DOHH2 (cell line): ENCODE results near the gene MRPS18B.

ENCODE experiments used
- H3F3A ChIP-seq: fragments of 200-600 bp; sonication (generic), shearing (Covaris generic); 2 replicates; pipeline ENCODE4 v1.6.0; 2016; ENCODE audit warnings: antibody characterized with exemption, mild to moderate bottlenecking; ENCODE audit not compliant: control insufficient read depth, insufficient read depth
- H3K27ac ChIP-seq: fragments of 200-600 bp; sonication (generic); 2 replicates; pipeline ENCODE4 v1.5.1; 2014; ENCODE audit warnings: low read depth, mild to moderate bottlenecking, low read length, moderate library complexity
- H3K27me3 ChIP-seq: fragments of 200-600 bp; sonication (generic); 2 replicates; pipeline ENCODE4 v1.6.1; 2014; ENCODE audit warnings: mild to moderate bottlenecking, low read length, mixed read lengths; ENCODE audit not compliant: control insufficient read depth
- H3K36me3 ChIP-seq: fragments of 200-600 bp; sonication (generic); 2 replicates; pipeline ENCODE4 v1.6.1; 2014; ENCODE audit warnings: mild to moderate bottlenecking, low read length, moderate library complexity, mixed read lengths; ENCODE audit not compliant: control insufficient read depth
- H3K4me1 ChIP-seq: fragments of 200-600 bp; sonication (generic); 2 replicates; pipeline ENCODE4 v1.6.1; 2014; ENCODE audit warnings: mild to moderate bottlenecking, low read length, mixed read lengths; ENCODE audit not compliant: control insufficient read depth
- H3K4me2 ChIP-seq: fragments of 200-600 bp; sonication (generic); 2 replicates; pipeline ENCODE4 v1.6.0; 2014; ENCODE audit warnings: mild to moderate bottlenecking, low read length, moderate library complexity
- H3K4me3 ChIP-seq: fragments of 200-600 bp; sonication (generic); 2 replicates; pipeline ENCODE4 v1.5.1; 2014; ENCODE audit warnings: mild to moderate bottlenecking, low read length, mixed read lengths
- H3K79me2 ChIP-seq: fragments of 200-600 bp; sonication (generic); 2 replicates; pipeline ENCODE4 v1.6.1; 2014; ENCODE audit warnings: mild to moderate bottlenecking, low read length, mixed read lengths; ENCODE audit not compliant: control insufficient read depth
- H3K9me2 ChIP-seq: fragments of 200-600 bp; sonication (generic); replicated peaks from 2 replicates; pipeline ENCODE4 v1.6.1; 2014; ENCODE audit warnings: mild to moderate bottlenecking, low read length, mixed read lengths; ENCODE audit not compliant: control insufficient read depth
- H3K9me3 ChIP-seq: fragments of 200-600 bp; sonication (generic); 2 replicates; pipeline ENCODE4 v1.6.1; 2014; ENCODE audit warnings: antibody characterized with exemption, low read length, mixed read lengths; ENCODE audit not compliant: control insufficient read depth, insufficient read depth
- H4K20me1 ChIP-seq: fragments of 200-600 bp; sonication (generic); 2 replicates; pipeline ENCODE4 v1.6.0; 2014; ENCODE audit warnings: low read depth, mild to moderate bottlenecking, antibody characterized with exemption, low read length, moderate library complexity; ENCODE audit not compliant: control insufficient read depth, insufficient read depth
- EZH2phosphoT487 ChIP-seq: fragments of 200-600 bp; sonication (generic); IDR thresholded peaks from 2 replicates; pipeline ENCODE4 v1.6.1; 2017; ENCODE audit warnings: borderline replicate concordance, mild to moderate bottlenecking, antibody characterized with exemption, low read length, moderate library complexity, mixed read lengths
- TF ChIP-seq, protein P1 (sequence below): fragments of 200-600 bp; sonication (generic); IDR thresholded peaks from one replicate; pipeline ENCODE4 v1.5.1; 2014; ENCODE audit warnings: antibody characterized with exemption, mild to moderate bottlenecking, low read depth, low read length; ENCODE audit not compliant: poor library complexity, severe bottlenecking

MRPS18B gene

DNA sequence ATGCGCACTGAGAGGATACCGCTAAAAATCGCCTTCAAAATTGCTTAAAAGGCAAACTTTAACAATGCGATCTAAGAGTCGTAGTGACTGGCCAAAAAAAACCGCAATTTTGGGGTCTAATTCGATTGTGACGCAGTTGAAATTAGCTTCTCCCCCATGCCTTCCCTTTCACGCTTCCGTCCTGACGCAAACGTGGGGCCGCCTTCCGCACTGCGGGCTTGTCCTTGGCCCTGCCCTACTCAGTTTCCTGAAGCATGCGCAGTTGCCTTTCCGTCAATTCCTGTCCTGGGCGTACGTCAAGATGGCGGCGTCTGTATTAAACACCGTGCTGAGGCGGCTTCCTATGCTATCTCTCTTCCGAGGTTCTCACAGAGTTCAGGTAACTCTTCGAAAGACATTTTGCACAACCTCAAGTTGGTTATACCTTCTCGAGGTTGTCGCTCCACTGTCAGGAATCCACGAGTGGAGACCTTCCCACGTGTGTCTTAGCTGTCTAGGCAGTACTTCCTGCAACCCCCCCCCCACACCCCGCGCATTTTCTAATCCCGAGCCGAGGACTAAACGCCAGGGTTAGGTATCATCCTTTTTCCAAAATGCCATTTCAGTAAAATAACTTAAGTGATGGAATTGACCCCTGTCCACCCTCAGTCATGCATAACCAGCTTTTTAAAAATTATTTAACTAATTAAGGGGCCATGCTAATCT, at the start of gene MRPS18B:
TSS of gene MRPS18B (plus strand) at position 276 of the 705 bp plus-strand sequence. CDS start at position 302, 26 bp downstream.
- peaks cover 30% of the 10 kb centered on the region for H3F3A ChIP-seq
- peak within 1 kb of the TSS; percentile 89 for H3K27ac ChIP-seq
- TF ChIP-seq, protein P1, sequence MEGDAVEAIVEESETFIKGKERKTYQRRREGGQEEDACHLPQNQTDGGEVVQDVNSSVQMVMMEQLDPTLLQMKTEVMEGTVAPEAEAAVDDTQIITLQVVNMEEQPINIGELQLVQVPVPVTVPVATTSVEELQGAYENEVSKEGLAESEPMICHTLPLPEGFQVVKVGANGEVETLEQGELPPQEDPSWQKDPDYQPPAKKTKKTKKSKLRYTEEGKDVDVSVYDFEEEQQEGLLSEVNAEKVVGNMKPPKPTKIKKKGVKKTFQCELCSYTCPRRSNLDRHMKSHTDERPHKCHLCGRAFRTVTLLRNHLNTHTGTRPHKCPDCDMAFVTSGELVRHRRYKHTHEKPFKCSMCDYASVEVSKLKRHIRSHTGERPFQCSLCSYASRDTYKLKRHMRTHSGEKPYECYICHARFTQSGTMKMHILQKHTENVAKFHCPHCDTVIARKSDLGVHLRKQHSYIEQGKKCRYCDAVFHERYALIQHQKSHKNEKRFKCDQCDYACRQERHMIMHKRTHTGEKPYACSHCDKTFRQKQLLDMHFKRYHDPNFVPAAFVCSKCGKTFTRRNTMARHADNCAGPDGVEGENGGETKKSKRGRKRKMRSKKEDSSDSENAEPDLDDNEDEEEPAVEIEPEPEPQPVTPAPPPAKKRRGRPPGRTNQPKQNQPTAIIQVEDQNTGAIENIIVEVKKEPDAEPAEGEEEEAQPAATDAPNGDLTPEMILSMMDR: no peak
- no peak for TF ChIP-seq EZH2phosphoT487
- peaks cover 33% of the 10 kb centered on the region for H3K4me1 ChIP-seq
- H3K36me3 ChIP-seq: peaks cover 80% of the 10 kb centered on the region
- peaks cover 71% of the 10 kb centered on the region for H3K79me2 ChIP-seq
- peak within 1 kb of the TSS; percentile 96 for H3K4me2 ChIP-seq
- H3K4me3 ChIP-seq: peak within 1 kb of the TSS; percentile 83
- H3K27me3 ChIP-seq: no peaks in the 10 kb centered on the region
- H4K20me1 ChIP-seq: peaks cover 23% of the 10 kb centered on the region
- no peaks in the 10 kb centered on the region for H3K9me3 ChIP-seq
- H3K9me2 ChIP-seq: no peaks in the 10 kb centered on the region

DNA sequence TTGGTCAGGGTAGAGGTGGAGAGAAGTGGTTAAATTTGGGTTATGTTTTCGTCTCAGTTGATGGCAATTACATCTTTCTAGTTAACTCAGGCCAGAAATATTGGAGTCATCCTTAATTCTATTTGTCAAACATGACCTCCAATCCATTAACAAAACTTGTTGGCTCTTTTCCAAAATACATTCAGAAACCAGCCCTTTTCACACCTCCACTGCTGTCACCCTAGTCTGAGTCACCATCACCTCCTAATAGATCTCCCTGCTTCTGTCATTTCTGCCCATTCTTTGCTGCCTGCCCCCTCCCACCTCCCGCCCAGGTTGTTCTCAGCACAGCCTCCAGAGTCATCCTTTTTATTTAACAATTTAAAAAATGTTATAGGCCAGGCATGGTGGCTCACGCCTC, 49.4 kb upstream of the MRPS18B start:
- Histone ChIP-seq H3K4me1 (peaks cover 28% of the 10 kb centered on the region), H3K27ac (no peak overlapping the region), H3K36me3 (peaks cover 14% of the 10 kb centered on the region), H3K27me3 (no peaks in the 10 kb centered on the region), H4K20me1 (peaks cover 14% of the 10 kb centered on the region; the same call in 1 of the 2 replicates), H3K9me2 (no peaks in the 10 kb centered on the region), H3K79me2 (peaks cover 23% of the 10 kb centered on the region), H3F3A (peaks cover 3% of the 10 kb centered on the region), H3K9me3 (no peaks in the 10 kb centered on the region), H3K4me3 (no peak overlapping the region), H3K4me2 (no peak overlapping the region)
- TF ChIP-seq, protein P1: no peak

DNA sequence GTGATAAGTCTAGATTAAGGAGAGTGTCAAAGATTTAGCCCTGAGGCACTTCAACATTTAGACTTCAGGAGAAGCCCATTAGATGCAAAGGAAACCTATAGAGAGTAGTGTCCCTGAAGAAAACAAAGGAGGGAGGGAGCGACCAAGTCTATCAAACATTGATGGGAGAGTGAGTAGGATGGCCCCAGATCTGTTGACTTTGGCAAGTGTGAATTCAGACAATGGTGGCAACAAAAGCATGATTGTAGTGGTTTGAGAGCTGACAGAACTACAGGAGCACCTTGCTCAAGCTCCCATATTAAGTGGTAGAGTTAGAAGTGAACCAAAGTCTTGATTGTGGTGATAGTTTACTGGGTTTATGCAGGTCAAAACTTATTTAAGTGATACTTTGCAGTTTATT, 47.4 kb upstream of the MRPS18B start:
- Histone ChIP-seq H3K4me2 (peak overlapping the region; percentile 85), H3K27me3 (no peaks in the 10 kb centered on the region), H3K79me2 (peaks cover 43% of the 10 kb centered on the region), H3K4me1 (peaks cover 41% of the 10 kb centered on the region), H3K36me3 (peaks cover 29% of the 10 kb centered on the region), H3K27ac (no peak overlapping the region), H3F3A (peaks cover 3% of the 10 kb centered on the region; the same call in 1 of the 2 replicates), H4K20me1 (peaks cover 28% of the 10 kb centered on the region), H3K9me2 (no peaks in the 10 kb centered on the region), H3K4me3 (peak overlapping the region; percentile 87), H3K9me3 (no peaks in the 10 kb centered on the region)
- TF ChIP-seq, protein P1: no peak
- no peak for TF ChIP-seq EZH2phosphoT487
